ENCODE measurements around the gene CHAF1A. TPM values are rescaled to one million over a fixed set of nuclear protein-coding genes. Genes with fewer than 3 reads are reported as not detected.

Gene CHAF1A
- total RNA-seq, 3 donors from 2014 or later (not counting 1 experiment from before 2014, with no cell fraction given), result 34.4 to 40.8 (median 35.2) TPM

DNA sequence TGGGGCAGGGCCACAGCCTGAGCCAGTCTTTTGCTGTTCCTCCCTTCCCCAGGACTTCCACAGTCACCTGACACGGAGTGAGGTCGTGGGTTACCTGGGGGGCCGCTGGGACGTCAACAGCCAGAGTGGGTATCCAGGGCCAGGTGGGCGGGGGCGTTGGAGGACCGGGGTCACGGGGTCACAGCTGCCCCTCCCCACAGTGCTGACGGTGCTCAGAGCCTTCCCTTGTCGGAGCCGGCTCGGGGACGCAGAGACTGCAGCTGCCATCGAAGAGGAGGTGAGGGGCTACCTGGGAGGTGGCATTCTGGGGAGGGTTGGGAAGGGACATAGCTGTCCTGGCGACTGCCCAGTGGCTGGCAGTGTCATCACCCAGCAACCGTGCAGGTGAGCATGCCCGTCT lies 47.5 kb upstream of the CHAF1A start:
- DNase-seq (no peak), ATAC-seq (no peak)
- TF ChIP-seq, protein P1, sequence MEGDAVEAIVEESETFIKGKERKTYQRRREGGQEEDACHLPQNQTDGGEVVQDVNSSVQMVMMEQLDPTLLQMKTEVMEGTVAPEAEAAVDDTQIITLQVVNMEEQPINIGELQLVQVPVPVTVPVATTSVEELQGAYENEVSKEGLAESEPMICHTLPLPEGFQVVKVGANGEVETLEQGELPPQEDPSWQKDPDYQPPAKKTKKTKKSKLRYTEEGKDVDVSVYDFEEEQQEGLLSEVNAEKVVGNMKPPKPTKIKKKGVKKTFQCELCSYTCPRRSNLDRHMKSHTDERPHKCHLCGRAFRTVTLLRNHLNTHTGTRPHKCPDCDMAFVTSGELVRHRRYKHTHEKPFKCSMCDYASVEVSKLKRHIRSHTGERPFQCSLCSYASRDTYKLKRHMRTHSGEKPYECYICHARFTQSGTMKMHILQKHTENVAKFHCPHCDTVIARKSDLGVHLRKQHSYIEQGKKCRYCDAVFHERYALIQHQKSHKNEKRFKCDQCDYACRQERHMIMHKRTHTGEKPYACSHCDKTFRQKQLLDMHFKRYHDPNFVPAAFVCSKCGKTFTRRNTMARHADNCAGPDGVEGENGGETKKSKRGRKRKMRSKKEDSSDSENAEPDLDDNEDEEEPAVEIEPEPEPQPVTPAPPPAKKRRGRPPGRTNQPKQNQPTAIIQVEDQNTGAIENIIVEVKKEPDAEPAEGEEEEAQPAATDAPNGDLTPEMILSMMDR (IDR thresholded peaks at IDR 0.05), result no peak
- H3K27ac ChIP-seq (ENCODE audit: low read length), result no peak overlapping the region
- Mint-ChIP-seq H3K27ac (no peak overlapping the region), H3K4me1 (peaks cover 0 to 12% of the 10 kb centered on the region in 2 donors), H3K36me3 (no peaks in the 10 kb centered on the region), H3K27me3 (ENCODE audit: low read depth in 2 of 2) (no peaks in the 10 kb centered on the region), H3K9me3 (no peaks in the 10 kb centered on the region), H3K4me3 (no peak overlapping the region)
- no peak overlapping the region for H3K4me3 ChIP-seq (ENCODE audit: low read length)
- intact Hi-C loops (cut with micrococcal nuclease), result no loop called here
- peaks cover 14% of the 10 kb centered on the region for H3K36me3 ChIP-seq (ENCODE audit: control insufficient read depth, insufficient read depth, low read length)
- WGBS (ENCODE audit: insufficient coverage), result 92% methylated on average over 17 of the region's 17 CpGs
- H3K9me3 ChIP-seq (ENCODE audit: control insufficient read depth, insufficient read depth, low read length), result no peaks in the 10 kb centered on the region
- peaks cover 13% of the 10 kb centered on the region for H3K4me1 ChIP-seq (ENCODE audit: control insufficient read depth, insufficient read depth, low read length)
- H3K27me3 ChIP-seq (ENCODE audit: control insufficient read depth, insufficient read depth, low read length), result no peaks in the 10 kb centered on the region

DNA sequence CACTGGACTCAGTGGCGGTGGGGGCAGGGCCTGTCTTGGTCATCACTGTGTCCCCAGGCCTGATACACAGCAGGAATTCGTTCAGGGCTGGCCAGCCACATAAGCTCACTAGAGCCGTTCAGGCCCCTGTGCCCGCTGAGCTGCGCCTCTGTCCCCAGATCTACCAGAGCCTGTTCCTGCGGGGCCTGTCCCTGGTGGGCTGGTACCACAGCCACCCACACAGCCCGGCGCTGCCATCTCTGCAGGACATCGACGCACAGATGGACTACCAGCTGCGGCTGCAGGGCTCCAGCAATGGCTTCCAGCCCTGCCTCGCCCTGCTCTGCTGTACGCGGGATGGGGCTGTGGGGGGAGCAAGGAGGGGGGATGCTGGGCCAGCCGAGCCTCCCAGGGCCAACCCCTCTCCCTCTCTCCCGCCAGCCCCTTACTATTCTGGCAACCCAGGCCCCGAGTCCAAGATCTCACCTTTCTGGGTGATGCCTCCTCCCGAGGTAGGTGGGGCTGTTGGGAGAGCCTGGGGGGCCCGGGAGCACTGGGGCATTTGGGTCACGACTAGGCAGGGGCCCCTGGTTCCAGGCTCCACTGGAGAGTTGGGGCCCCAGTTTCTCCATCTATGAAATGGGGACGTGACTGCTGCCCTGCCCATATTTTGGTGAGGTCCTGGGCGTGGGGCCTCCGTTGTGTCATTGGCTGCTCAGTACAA lies 45.2 kb upstream of the CHAF1A start:
- TF ChIP-seq, protein P1 (IDR thresholded peaks at IDR 0.05), result no peak
- intact Hi-C loops (cut with micrococcal nuclease), result no loop called here
- ATAC-seq (no peak), DNase-seq (no peak)
- Mint-ChIP-seq H3K4me1 (peaks cover 0 to 5% of the 10 kb centered on the region in 2 donors), H3K4me3 (no peak overlapping the region), H3K9me3 (no peaks in the 10 kb centered on the region), H3K27me3 (ENCODE audit: low read depth in 2 of 2) (no peaks in the 10 kb centered on the region), H3K27ac (no peak overlapping the region), H3K36me3 (no peaks in the 10 kb centered on the region)
- H3K4me3 ChIP-seq (ENCODE audit: low read length), result no peak overlapping the region
- WGBS (ENCODE audit: insufficient coverage), result 94% methylated on average over 20 of the region's 23 CpGs
- no peaks in the 10 kb centered on the region for H3K9me3 ChIP-seq (ENCODE audit: control insufficient read depth, insufficient read depth, low read length)
- H3K27ac ChIP-seq (ENCODE audit: low read length), result no peak overlapping the region
- peaks cover 7% of the 10 kb centered on the region for H3K4me1 ChIP-seq (ENCODE audit: control insufficient read depth, insufficient read depth, low read length)
- H3K36me3 ChIP-seq (ENCODE audit: control insufficient read depth, insufficient read depth, low read length), result peaks cover 27% of the 10 kb centered on the region
- no peaks in the 10 kb centered on the region for H3K27me3 ChIP-seq (ENCODE audit: control insufficient read depth, insufficient read depth, low read length)

DNA sequence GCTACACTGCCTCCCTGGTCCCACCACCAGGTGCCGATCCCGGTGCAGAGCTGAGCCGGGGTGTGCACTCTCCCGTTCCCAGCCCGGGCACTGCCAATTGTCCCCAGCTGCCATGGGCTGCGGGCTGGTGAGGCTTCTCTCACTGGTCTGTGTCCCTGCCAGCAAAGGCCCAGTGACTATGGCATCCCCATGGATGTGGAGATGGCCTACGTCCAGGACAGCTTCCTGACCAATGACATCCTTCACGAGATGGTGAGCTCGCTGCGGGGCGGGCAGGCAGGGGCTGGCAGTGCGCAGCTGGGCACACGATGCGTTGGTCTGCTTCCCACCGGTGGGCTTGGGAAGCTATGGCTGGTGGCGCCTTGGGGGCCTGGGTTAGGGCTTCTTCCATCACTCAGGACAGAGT lies 44.5 kb upstream of the CHAF1A start:
- intact Hi-C loops (cut with micrococcal nuclease), result no loop called here
- Mint-ChIP-seq H3K27ac (no peak overlapping the region), H3K27me3 (ENCODE audit: low read depth in 2 of 2) (no peaks in the 10 kb centered on the region), H3K4me1 (no peaks in the 10 kb centered on the region), H3K4me3 (no peak overlapping the region), H3K9me3 (no peaks in the 10 kb centered on the region), H3K36me3 (no peaks in the 10 kb centered on the region)
- 98% methylated on average over 16 of the region's 16 CpGs for WGBS (ENCODE audit: insufficient coverage)
- Histone ChIP-seq H3K9me3 (ENCODE audit: control insufficient read depth, insufficient read depth, low read length) (no peaks in the 10 kb centered on the region), H3K27ac (ENCODE audit: low read length) (no peak overlapping the region), H3K36me3 (ENCODE audit: control insufficient read depth, insufficient read depth, low read length) (peaks cover 34% of the 10 kb centered on the region), H3K27me3 (ENCODE audit: control insufficient read depth, insufficient read depth, low read length) (no peaks in the 10 kb centered on the region), H3K4me3 (ENCODE audit: low read length) (no peak overlapping the region), H3K4me1 (ENCODE audit: control insufficient read depth, insufficient read depth, low read length) (peaks cover under 1% of the 10 kb centered on the region)
- TF ChIP-seq, protein P1 (IDR thresholded peaks at IDR 0.05), result no peak
- DNase-seq, result no peak
- ATAC-seq, result no peak

All from natural killer cell (primary cell).